NT2/D1 (cell line): ENCODE measurements around the gene RSPH6A.

Experiments
- DNase-seq: peaks from one replicate; pipeline ENCODE4 v3.0.0-alpha.2; 2011; ENCODE audit warnings: low read depth, low spot score
- H3K27me3 ChIP-seq: 2 replicates; pipeline ENCODE4 v1.6.0; 2011; ENCODE audit warnings: mild to moderate bottlenecking; ENCODE audit not compliant: insufficient read length, insufficient read depth
- H3K36me3 ChIP-seq: 2 replicates; pipeline ENCODE4 v1.6.1; 2011; ENCODE audit warnings: mild to moderate bottlenecking, low read length, mixed read lengths; ENCODE audit not compliant: insufficient read depth, insufficient read length
- H3K4me1 ChIP-seq: 2 replicates; pipeline ENCODE4 v1.5.1; 2011; ENCODE audit not compliant: insufficient read depth, insufficient read length
- H3K4me3 ChIP-seq: 2 replicates; pipeline ENCODE4 v1.5.1; 2011; ENCODE audit warnings: low read depth; ENCODE audit not compliant: insufficient read length
- H3K9ac ChIP-seq: 2 replicates; pipeline ENCODE4 v1.6.0; 2011; ENCODE audit warnings: low read depth; ENCODE audit not compliant: insufficient read length
- H3K9me3 ChIP-seq: 2 replicates; pipeline ENCODE4 v1.5.1; 2011; ENCODE audit warnings: mild to moderate bottlenecking, low read length; ENCODE audit not compliant: insufficient read depth
- SUZ12 ChIP-seq: IDR thresholded peaks from 2 replicates; pipeline ENCODE4 v1.6.1; 2011; ENCODE audit not compliant: insufficient read length, insufficient read depth; ENCODE audit errors: extremely low read depth
- YY1 ChIP-seq: IDR thresholded peaks from 2 replicates; pipeline ENCODE4 v1.6.1; 2011; ENCODE audit not compliant: insufficient read length, insufficient read depth
- ZNF274 ChIP-seq: IDR thresholded peaks from 2 replicates; pipeline ENCODE4 v1.6.1; 2011; ENCODE audit warnings: mild to moderate bottlenecking, low read depth, low read length

The RSPH6A gene

DNA sequence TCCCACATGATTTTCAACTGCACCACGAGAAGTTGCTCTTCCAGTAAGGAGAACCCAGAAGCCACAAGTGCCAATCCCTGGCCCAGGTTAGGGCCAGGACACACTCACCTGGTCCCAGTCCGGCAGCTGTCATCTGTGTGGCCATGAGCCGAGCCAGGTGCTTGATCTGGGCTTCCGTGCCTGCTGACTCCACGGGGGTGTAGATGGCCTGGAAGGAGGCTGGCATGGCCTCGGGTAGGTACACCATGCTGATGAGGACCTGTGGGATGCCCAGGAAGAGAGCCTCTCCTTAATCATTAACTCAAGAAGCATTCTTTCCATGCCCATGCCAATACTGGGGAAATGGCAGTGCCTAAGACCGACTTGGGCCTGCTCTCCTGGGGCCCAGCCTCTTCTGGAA, 19.9 kb upstream of the RSPH6A start:
- no peaks in the 10 kb centered on the region for H3K27me3 ChIP-seq

DNA sequence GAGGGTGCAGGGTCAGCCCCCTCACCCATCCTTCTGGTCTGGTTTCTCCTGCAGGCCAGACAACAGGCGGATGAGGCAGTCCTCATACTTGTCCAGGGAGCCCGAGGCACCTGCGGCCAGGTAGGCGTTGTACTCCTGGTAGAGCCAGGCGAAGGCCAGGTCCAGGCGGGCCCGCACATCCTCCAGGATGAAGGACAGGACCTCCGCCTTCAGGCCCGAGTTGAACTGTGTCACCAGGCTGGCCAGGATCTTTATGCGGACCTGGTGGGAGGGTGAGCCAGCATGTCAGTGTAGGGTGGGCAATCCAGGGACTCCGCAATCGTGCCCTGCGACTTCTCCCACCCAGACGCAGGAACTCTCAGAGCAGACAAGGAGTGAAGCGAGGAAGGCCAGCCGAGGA, 13.8 kb upstream of the RSPH6A start:
- no peaks in the 10 kb centered on the region for H3K27me3 ChIP-seq
- no peaks in the 10 kb centered on the region for H3K4me1 ChIP-seq
- H3K9me3 ChIP-seq, result no peaks in the 10 kb centered on the region
- TF ChIP-seq SUZ12, result no peak
- no peak for TF ChIP-seq ZNF274
- H3K36me3 ChIP-seq, result peaks cover 90% of the 10 kb centered on the region
- DNase-seq, result no peak
- no peak overlapping the region for H3K9ac ChIP-seq
- no peak overlapping the region for H3K4me3 ChIP-seq

More for the DNA sequence above, 19.9 kb upstream of the RSPH6A start:
- Histone ChIP-seq H3K9ac (no peak overlapping the region), H3K4me1 (no peaks in the 10 kb centered on the region), H3K9me3 (no peaks in the 10 kb centered on the region; the same call in 1 of the 2 replicates), H3K36me3 (peaks cover 75% of the 10 kb centered on the region), H3K4me3 (no peak overlapping the region)
- DNase-seq, result no peak
- no peak for TF ChIP-seq SUZ12
- no peak for TF ChIP-seq YY1
- TF ChIP-seq ZNF274, result no peak

DNA sequence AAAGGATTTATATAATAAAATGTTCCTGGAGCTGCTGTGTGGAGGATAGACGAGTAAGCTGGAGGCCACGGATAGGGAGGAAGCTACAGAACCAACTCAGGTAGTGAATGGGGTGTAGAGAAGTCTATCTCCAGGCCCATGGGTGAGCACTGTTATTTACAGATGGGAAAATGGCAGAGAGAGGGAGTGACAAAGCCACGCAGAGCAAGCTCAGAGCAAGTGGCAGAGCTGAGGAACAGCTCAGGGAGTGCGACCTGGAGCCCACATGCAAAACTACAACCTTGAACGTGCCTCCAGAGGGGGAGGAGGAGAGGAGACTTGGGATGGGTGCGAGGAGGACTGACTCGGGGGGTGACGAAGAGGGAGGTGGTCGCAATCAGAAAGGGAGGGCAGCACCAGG, 13.4 kb upstream of the RSPH6A start:
- Histone ChIP-seq H3K27me3 (no peaks in the 10 kb centered on the region), H3K4me3 (no peak overlapping the region), H3K36me3 (peaks cover 92% of the 10 kb centered on the region), H3K9ac (no peak overlapping the region), H3K9me3 (no peaks in the 10 kb centered on the region), H3K4me1 (no peaks in the 10 kb centered on the region)
- DNase-seq, result no peak
- TF ChIP-seq SUZ12 (no peak), YY1 (no peak), ZNF274 (no peak)

GRCh38 chr19:45827459-45828093, 12.5 kb upstream of the RSPH6A start:
- Histone ChIP-seq H3K27me3 (no peaks in the 10 kb centered on the region), H3K4me1 (peaks cover 5% of the 10 kb centered on the region), H3K4me3 (no peak overlapping the region), H3K9ac (no peak overlapping the region), H3K9me3 (no peaks in the 10 kb centered on the region), H3K36me3 (peaks cover 96% of the 10 kb centered on the region)
- no peak for DNase-seq
- TF ChIP-seq SUZ12 (no peak), YY1 (no peak), ZNF274 (no peak)

DNA sequence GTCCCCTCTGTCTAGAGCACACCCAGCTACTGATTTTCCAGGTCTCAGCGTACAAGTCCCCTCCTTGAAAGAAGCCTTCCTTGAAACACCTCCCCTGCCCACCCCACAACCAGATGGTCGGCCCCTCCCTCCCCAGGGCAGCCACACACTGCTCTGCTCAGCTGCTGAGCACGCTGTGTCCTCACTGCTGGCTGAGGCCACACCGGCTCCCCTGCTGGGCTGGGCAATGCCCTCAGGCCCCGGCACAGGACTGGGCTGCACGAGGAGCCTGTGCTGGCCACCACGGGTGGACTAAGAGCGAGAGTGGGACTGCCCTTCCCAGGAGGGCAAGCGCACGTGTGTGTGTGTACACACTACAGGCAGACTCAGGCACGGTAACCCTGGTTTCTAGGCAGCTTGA, 11.8 kb upstream of the RSPH6A start:
- Histone ChIP-seq H3K4me1 (peaks cover 5% of the 10 kb centered on the region), H3K9ac (no peak overlapping the region), H3K4me3 (no peak overlapping the region), H3K36me3 (peaks cover 90% of the 10 kb centered on the region), H3K9me3 (no peaks in the 10 kb centered on the region), H3K27me3 (no peaks in the 10 kb centered on the region)
- TF ChIP-seq SUZ12 (no peak), YY1 (no peak), ZNF274 (no peak)
- DNase-seq, result no peak

GRCh38 chr19:45825917-45826893, 11.1 kb upstream of the RSPH6A start:
- Histone ChIP-seq H3K9ac (no peak overlapping the region), H3K9me3 (no peaks in the 10 kb centered on the region), H3K36me3 (peaks cover 90% of the 10 kb centered on the region), H3K4me3 (no peak overlapping the region), H3K27me3 (no peaks in the 10 kb centered on the region), H3K4me1 (peaks cover 9% of the 10 kb centered on the region)
- DNase-seq, result no peak
- TF ChIP-seq ZNF274, result no peak
- no peak for TF ChIP-seq YY1
- TF ChIP-seq SUZ12, result no peak

- no peak for TF ChIP-seq SUZ12
- no peak for TF ChIP-seq ZNF274
- H3K9ac ChIP-seq, result no peak overlapping the region
Observed at GRCh38 chr19:45825263-45825605, 10.1 kb upstream of the RSPH6A start.

More at GRCh38 chr19:45825263-45825605, 10.1 kb upstream of the RSPH6A start:
- no peak overlapping the region for H3K4me3 ChIP-seq
- no peaks in the 10 kb centered on the region for H3K27me3 ChIP-seq
- no peaks in the 10 kb centered on the region for H3K9me3 ChIP-seq
- peaks cover 9% of the 10 kb centered on the region for H3K4me1 ChIP-seq
- DNase-seq, result no peak
- H3K36me3 ChIP-seq, result peaks cover 92% of the 10 kb centered on the region
